ENCODE data around the gene RNF40. TPM values are rescaled to one million over a fixed set of nuclear protein-coding genes. Genes with fewer than 3 reads are reported as not detected.

RNF40 gene
- total RNA-seq, 1 experiment from 2014 or later: 90.3 TPM

DNA sequence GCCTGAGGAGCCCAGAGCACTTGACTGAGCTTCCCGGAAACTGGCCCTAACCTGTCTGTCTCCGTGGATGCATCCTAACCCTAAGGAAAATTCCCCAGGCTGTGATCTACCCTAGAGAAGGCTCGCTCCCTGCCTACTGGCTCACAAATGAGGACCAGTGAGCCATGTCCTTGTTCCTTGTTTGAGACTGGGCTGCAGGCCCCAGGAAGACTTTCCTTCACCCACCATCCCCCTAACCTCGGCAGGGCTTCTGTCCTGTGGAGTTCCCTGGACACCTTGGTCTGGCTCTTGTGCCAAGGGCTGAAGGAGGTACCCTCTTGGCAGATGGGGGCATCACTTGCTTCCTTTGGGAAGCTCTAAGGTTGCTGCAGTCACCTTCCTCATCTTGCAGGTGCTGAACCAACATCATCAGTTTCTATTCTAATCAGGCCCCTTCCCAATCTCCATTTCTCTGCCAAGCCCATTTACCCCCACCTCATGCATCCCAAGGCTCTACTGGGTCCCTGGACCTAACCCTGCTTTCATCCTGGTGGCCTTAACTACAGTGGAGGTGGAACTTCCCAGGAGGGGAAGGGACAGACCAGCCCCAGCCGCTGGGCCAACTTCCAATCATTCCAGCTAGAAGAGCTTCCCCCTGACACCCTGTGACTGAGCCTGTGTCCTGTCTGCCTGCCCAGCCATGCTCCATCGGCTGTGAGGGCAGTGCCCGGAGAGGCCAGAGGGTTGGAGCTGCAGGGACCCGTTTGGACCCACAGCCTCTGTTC is 12.4 kb downstream of the RNF40 start:
- TF ChIP-seq ZFX (IDR thresholded peaks at IDR 0.05) (no peak), EGR1 (IDR thresholded peaks at IDR 0.05; ENCODE audit: low read depth) (no peak), JUND (IDR thresholded peaks at IDR 0.05) (no peak), RAD21 (IDR thresholded peaks at IDR 0.05; ENCODE audit: low read depth) (no peak), SIN3A (IDR thresholded peaks at IDR 0.05; ENCODE audit: low read depth) (no peak), CEBPB (IDR thresholded peaks at IDR 0.05; ENCODE audit: low read depth) (no peak), POLR2AphosphoS5 (IDR thresholded peaks at IDR 0.05; ENCODE audit: low read depth, low read length) (no peak), POLR2A (IDR thresholded peaks at IDR 0.05; ENCODE audit: borderline replicate concordance, extremely low read depth, insufficient read depth, insufficient read length) (no peak)
- TF ChIP-seq, protein P1, sequence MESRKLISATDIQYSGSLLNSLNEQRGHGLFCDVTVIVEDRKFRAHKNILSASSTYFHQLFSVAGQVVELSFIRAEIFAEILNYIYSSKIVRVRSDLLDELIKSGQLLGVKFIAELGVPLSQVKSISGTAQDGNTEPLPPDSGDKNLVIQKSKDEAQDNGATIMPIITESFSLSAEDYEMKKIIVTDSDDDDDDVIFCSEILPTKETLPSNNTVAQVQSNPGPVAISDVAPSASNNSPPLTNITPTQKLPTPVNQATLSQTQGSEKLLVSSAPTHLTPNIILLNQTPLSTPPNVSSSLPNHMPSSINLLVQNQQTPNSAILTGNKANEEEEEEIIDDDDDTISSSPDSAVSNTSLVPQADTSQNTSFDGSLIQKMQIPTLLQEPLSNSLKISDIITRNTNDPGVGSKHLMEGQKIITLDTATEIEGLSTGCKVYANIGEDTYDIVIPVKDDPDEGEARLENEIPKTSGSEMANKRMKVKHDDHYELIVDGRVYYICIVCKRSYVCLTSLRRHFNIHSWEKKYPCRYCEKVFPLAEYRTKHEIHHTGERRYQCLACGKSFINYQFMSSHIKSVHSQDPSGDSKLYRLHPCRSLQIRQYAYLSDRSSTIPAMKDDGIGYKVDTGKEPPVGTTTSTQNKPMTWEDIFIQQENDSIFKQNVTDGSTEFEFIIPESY (IDR thresholded peaks at IDR 0.05; ENCODE audit: extremely low read depth, insufficient replicate concordance, low read length): no peak
- TF ChIP-seq, protein P2, sequence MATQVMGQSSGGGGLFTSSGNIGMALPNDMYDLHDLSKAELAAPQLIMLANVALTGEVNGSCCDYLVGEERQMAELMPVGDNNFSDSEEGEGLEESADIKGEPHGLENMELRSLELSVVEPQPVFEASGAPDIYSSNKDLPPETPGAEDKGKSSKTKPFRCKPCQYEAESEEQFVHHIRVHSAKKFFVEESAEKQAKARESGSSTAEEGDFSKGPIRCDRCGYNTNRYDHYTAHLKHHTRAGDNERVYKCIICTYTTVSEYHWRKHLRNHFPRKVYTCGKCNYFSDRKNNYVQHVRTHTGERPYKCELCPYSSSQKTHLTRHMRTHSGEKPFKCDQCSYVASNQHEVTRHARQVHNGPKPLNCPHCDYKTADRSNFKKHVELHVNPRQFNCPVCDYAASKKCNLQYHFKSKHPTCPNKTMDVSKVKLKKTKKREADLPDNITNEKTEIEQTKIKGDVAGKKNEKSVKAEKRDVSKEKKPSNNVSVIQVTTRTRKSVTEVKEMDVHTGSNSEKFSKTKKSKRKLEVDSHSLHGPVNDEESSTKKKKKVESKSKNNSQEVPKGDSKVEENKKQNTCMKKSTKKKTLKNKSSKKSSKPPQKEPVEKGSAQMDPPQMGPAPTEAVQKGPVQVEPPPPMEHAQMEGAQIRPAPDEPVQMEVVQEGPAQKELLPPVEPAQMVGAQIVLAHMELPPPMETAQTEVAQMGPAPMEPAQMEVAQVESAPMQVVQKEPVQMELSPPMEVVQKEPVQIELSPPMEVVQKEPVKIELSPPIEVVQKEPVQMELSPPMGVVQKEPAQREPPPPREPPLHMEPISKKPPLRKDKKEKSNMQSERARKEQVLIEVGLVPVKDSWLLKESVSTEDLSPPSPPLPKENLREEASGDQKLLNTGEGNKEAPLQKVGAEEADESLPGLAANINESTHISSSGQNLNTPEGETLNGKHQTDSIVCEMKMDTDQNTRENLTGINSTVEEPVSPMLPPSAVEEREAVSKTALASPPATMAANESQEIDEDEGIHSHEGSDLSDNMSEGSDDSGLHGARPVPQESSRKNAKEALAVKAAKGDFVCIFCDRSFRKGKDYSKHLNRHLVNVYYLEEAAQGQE (IDR thresholded peaks at IDR 0.05; ENCODE audit: low read depth): no peak
- TF ChIP-seq, protein P3, sequence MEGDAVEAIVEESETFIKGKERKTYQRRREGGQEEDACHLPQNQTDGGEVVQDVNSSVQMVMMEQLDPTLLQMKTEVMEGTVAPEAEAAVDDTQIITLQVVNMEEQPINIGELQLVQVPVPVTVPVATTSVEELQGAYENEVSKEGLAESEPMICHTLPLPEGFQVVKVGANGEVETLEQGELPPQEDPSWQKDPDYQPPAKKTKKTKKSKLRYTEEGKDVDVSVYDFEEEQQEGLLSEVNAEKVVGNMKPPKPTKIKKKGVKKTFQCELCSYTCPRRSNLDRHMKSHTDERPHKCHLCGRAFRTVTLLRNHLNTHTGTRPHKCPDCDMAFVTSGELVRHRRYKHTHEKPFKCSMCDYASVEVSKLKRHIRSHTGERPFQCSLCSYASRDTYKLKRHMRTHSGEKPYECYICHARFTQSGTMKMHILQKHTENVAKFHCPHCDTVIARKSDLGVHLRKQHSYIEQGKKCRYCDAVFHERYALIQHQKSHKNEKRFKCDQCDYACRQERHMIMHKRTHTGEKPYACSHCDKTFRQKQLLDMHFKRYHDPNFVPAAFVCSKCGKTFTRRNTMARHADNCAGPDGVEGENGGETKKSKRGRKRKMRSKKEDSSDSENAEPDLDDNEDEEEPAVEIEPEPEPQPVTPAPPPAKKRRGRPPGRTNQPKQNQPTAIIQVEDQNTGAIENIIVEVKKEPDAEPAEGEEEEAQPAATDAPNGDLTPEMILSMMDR (IDR thresholded peaks at IDR 0.05 in 2 of 3, conservative IDR thresholded peaks at IDR 0.05 in 1 of 3; ENCODE audit: borderline replicate concordance in 1 of 3, insufficient read depth in 1 of 3, low read depth in 2 of 3, low read length in 2 of 3): no peak
- TF ChIP-seq, protein P4, sequence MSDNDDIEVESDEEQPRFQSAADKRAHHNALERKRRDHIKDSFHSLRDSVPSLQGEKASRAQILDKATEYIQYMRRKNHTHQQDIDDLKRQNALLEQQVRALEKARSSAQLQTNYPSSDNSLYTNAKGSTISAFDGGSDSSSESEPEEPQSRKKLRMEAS (IDR thresholded peaks at IDR 0.05): no peak
- ChIA-PET POLR2A (interaction anchor here (1.1 kb wide), 1 partner anchor 31 kb away, joined by 3 read pairs; no protein-coding TSS in a partner anchor), CTCF (no interaction called here), RAD21 (ENCODE audit: low non-redundant PET in 1 of 2, low total read pairs in 2 of 2, uncharacterized antibody in 2 of 2, unreplicated experiment in 2 of 2) (no interaction called here)
- Histone ChIP-seq H3K9me2 (ENCODE audit: insufficient read depth) (no peaks in the 10 kb centered on the region), H3K4me3 (replicated peaks in 1 of 2; ENCODE audit: low read depth in 1 of 2, low read length in 2 of 2) (no peak overlapping the region), H3K9ac (ENCODE audit: low read length) (no peak overlapping the region), H3K4me2 (ENCODE audit: low read length) (peak overlapping the region; percentile 80; the same call in 1 of the 2 replicates), H3K27me3 (ENCODE audit: insufficient read depth, low read length) (no peaks in the 10 kb centered on the region), H4K20me1 (ENCODE audit: insufficient read depth) (no peaks in the 10 kb centered on the region), H3K79me2 (ENCODE audit: insufficient read depth, low read length) (no peaks in the 10 kb centered on the region), H3K36me3 (ENCODE audit: control insufficient read depth in 1 of 2, insufficient read depth in 2 of 2, low read length in 2 of 2) (peaks cover 9 to 25% of the 10 kb centered on the region in 2 experiments), H2AFZ (ENCODE audit: low read depth, low read length, poor library complexity, severe bottlenecking) (no peak overlapping the region), H3K4me1 (ENCODE audit: control insufficient read depth in 1 of 2, insufficient read depth in 2 of 2, low read length in 2 of 2) (peaks cover 0 to 11% of the 10 kb centered on the region in 2 experiments; a peak in 2 of 4 replicates), H3K9me3 (ENCODE audit: control insufficient read depth in 1 of 2, insufficient read depth in 1 of 2, low read depth in 1 of 2, low read length in 2 of 2) (no peaks in the 10 kb centered on the region), H3K27ac (ENCODE audit: low read depth, low read length) (peak overlapping the region; percentile 90)
- DNase-seq (ENCODE audit: low read depth, low spot score): no peak
- no TSS peak for BruUV-seq (replicated peaks)
- 0 out of 2 replicates have a peak, but pooled peaks have one; percentile 1 for ATAC-seq
- intact Hi-C loops (cut with micrococcal nuclease): no loop called here
